T47D (cell line): ENCODE results near the gene YDJC.
A peak's percentile ranks its signal among the peaks of the same experiment; 100 is the strongest.
"Not testable (repeated sequence)": the region's sequence is repeated elsewhere in the genome, so short reads cannot be mapped to it uniquely, and the experiment has no call there.

ENCODE experiments used
- DNase-seq, 2 experiments: peaks; one replicate each; pipeline versions ENCODE4 v3.0.0 to v3.0.0-alpha.2; 2011 to 2012; ENCODE audit warnings: low read depth in 1 of 2, low spot score in 1 of 2
- JUND ChIP-seq: IDR thresholded peaks from 2 replicates; pipeline ENCODE4 v1.6.1; 2012; ENCODE audit warnings: low read depth
- in situ Hi-C: cut with HindIII; loops from 2 replicates; pipeline ENCODE4 v1.10.0; 2016; ENCODE audit warnings: low sequenced_read_pairs, low pct_unique_long_range_greater_than_20kb

Gene YDJC

DNA sequence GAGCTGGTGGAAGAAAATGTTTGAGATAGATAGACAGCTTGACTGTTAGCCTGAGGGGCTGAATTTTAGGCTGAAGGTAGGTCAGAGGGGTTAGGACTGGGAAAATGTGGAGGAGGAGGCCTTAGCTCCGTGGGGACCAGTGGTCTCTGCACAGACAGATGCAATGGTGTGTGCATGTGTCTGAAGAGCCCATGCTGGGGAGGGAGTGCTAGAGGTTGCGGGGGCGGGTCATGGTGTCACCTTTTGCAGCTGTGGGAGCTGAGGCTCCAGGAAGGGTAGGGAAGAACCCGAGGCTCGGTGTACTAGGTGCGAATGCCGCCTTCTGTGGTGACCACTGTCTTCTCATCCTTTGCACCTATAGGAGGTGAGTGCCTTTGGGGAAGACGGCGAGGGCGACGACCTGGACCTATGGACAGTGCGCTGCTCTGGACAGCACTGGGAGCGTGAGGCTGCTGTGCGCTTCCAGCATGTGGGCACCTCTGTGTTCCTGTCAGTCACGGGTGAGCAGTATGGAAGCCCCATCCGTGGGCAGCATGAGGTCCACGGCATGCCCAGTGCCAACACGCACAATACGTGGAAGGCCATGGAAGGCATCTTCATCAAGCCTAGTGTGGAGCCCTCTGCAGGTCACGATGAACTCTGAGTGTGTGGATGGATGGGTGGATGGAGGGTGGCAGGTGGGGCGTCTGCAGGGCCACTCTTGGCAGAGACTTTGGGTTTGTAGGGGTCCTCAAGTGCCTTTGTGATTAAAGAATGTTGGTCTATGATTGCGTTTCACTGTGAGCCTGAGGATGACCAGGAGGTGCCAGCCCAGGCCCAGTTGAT is 13.9 kb upstream of the YDJC start:
- DNase-seq: no peak
- in situ Hi-C loops: no loop called here
- TF ChIP-seq JUND: no peak

DNA sequence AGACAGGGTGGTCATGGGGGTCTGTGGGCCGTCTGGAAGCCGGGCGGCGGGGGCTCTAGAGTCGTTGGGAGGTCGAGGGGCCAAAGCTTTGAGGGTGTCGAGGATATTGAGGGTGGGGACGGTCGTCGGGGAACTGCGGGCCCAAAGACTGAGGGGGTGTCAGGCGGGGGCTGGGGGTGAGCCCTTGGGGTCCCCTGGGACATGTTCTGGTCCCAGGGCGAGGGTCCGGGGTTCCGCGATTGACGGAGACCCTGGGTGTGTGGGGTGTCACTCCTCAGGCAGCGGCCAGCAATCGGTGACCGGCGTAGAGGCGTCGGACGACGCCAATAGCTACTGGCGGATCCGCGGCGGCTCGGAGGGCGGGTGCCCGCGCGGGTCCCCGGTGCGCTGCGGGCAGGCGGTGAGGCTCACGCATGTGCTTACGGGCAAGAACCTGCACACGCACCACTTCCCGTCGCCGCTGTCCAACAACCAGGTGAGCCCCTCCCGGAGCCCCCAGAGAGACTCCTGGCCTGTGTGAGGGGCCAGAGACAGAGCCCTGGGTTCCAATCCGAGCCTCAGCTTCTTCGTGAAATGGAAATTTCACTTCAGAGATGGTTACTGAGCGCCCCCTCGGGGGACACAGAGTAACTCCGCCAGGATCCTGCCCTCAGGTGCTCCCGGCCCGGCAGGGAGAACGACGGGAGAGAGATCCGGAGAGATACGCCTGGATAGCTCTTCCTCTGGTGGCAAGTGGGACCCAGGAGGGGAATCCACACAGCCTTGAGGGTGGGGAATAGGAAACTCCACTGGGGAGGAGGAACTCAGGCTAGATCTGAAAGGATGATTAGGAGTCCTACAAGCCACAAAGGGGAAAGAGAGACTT is 13.0 kb upstream of the YDJC start:
- peak in 1 of 2 experiments; percentile 75 for DNase-seq
- no peak for TF ChIP-seq JUND
- in situ Hi-C loops: no loop called here

- peak; percentile 95 to 98 for DNase-seq
- TF ChIP-seq JUND: no peak
- in situ Hi-C loops: no loop called here
Measured at GRCh38 chr22:21641789-21642583, 12.2 kb upstream of the YDJC start, which contains the start of gene SDF2L1. SDF2L1 (plus strand) TSS chr22:21642302; CDS start chr22:21642337, 35 bp downstream.

DNA sequence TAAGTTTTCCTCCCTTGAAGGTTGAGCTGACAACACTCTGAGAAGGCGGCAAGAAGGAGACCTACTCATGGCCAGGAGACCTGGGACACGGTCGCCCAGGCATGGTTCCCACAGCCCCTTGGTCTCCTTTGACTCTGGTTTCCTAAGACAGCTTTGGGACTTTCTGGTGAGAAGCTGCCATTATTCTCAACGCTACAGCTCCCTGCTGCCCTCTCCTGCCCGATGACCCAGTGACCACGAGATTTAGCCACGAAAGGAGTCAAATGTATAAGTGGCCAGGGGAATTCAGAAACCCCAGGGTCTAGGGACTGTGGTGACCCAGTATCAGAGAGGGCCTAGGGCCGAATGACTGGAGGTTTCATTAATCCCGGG is 11.6 kb upstream of the YDJC start:
- DNase-seq: peak in 1 of 2 experiments; percentile 67
- in situ Hi-C loops: no loop called here
- TF ChIP-seq JUND: no peak

DNA sequence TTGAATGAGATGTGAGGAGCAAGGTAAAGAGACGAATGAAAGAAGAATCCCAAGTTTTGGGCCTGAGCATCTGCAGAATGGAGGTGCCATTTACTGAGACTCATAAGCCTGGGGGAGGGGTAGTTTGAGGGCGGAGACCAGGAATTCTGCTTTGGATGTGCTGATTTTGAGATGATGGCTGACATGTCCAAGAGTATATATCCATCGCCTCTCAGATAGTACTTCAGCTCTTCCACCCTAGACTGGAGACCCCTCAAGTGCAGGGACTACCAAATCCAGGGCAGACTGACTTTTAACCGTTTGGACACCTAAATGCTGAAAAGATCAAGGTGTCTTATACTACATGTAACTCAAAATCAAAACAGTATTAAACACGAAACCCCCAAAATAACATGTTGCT is 11.0 kb upstream of the YDJC start:
- no peak for TF ChIP-seq JUND
- no peak for DNase-seq
- in situ Hi-C loops: no loop called here

DNA sequence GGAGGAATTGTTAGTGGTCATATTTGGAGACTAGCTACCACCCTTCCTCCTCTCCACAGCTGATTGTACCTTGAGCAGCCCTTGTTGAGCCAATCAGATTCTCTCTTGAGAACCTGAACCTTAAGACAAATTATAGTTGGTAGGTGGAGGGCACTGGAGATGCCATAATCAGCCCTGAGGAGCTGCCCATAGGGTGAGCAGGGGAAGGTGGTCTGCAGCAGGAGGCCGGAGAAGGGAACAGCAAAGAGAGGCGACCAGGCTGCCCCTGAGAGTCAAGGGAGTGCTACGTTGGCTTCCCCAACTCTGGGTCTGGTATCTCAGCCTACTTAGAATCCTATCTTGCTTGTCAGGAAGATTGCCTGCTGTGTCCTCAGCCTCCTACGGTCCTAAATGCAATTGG is 9.5 kb upstream of the YDJC start:
- no peak for TF ChIP-seq JUND
- in situ Hi-C loops: no loop called here
- DNase-seq: no peak

DNA sequence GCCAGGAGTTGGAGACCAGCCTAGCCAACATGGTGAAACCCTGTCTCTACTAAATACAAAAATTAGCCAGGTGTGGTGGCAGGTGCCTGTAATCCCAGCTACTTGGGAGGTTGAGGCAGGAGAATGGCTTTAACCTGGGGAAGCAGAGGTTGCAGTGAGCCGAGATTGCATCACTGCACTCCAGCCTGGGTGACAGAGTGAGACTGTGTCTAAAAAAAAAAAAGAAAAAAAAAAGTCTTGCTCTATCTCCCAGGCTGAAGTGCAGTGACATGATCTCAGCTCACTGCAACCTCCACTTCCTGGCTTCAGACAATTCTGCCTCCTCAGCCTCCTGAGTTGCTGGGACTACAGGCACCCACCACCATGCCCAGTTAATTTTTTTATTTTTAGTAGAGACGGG is 7.6 kb upstream of the YDJC start:
- DNase-seq, in situ Hi-C loops: not testable (repeated sequence)

GRCh38 chr22:21636629-21637218 is 6.9 kb upstream of the YDJC start:
- in situ Hi-C loops: no loop called here
- DNase-seq: no peak
- TF ChIP-seq JUND: no peak

DNA sequence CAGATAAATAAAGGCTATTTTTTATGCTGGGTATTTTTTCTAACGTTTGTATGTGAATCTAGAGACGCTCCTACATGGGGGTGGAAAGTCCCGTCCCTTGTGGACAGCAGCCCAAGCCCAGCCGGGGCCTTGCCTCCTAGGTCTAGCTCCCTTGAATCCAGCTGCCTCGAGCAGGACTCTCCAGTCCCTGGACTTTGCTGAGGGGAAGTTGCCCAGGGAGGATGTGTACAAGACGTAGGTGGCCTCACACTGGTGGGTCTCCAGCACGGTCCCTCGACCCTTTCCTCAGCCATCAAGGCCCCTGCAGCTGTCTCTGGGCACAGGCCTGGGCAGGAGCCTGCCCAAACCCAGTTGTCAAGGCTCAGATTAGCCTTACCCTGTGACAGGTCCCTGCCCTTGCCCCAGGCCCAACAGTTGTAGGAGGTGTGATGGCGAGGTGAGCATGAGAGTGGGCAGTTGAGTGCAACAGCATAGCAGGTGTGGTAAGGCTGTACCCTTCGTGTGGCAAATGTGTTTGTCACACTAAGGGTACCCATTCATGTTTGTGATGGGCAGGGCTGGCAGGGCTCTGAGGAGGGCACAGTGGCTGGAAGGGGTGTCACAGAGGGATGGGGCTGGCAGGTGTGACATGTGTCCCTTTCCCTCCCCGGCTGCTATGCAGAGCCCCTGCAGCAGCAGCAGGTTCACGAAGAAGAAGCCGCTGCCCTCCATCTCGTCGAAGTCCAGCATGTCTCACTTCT is 6.1 kb upstream of the YDJC start:
- in situ Hi-C loops: no loop called here
- DNase-seq: no peak
- no peak for TF ChIP-seq JUND

GRCh38 chr22:21634844-21635243 is 5.0 kb upstream of the YDJC start:
- no peak for TF ChIP-seq JUND
- in situ Hi-C loops: no loop called here
- no peak for DNase-seq

GRCh38 chr22:21634081-21634480 is 4.3 kb upstream of the YDJC start:
- TF ChIP-seq JUND: no peak
- in situ Hi-C loops: no loop called here
- DNase-seq: no peak
